ENCODE data around the gene BBS9. TPM values are rescaled to one million over a fixed set of nuclear protein-coding genes. Genes with fewer than 3 reads are reported as not detected.

Gene BBS9
- total and polyA plus RNA-seq, 9 of the 15 experiments (the other 6 are each of a cell fraction or from before 2014, with no cell fraction given) = 0.77 to 3.3 (median 2.4) TPM

DNA sequence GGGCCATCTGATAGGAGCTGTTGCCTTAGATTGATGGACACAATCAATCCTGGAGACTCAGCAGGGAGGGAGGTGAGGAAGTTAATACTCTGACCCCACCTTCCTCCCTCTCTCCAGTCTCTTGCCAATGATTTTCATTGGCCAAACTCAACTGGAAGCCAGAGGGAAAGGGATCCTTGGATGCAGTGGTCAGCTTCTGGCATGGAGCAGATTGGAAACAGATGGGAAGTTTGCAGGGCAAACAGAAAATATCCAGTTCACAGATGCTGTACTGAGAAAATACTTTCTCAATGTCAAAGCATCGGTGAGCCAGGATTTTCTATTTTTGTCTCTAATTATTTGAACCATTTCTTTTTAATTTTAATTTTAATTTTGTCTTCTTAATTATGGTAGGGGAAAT is 170.8 kb downstream of the BBS9 start (continued):
- TF ChIP-seq, protein P1, sequence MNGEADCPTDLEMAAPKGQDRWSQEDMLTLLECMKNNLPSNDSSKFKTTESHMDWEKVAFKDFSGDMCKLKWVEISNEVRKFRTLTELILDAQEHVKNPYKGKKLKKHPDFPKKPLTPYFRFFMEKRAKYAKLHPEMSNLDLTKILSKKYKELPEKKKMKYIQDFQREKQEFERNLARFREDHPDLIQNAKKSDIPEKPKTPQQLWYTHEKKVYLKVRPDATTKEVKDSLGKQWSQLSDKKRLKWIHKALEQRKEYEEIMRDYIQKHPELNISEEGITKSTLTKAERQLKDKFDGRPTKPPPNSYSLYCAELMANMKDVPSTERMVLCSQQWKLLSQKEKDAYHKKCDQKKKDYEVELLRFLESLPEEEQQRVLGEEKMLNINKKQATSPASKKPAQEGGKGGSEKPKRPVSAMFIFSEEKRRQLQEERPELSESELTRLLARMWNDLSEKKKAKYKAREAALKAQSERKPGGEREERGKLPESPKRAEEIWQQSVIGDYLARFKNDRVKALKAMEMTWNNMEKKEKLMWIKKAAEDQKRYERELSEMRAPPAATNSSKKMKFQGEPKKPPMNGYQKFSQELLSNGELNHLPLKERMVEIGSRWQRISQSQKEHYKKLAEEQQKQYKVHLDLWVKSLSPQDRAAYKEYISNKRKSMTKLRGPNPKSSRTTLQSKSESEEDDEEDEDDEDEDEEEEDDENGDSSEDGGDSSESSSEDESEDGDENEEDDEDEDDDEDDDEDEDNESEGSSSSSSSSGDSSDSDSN (IDR thresholded peaks at IDR 0.05; ENCODE audit: borderline replicate concordance in 1 of 2, low read depth in 2 of 2, low read length in 2 of 2) = no peak
- TF ChIP-seq SAFB2 (IDR thresholded peaks at IDR 0.05; ENCODE audit: borderline replicate concordance, low read depth, low read length, severe bottlenecking) (no peak), SRF (CRISPR knock-in tag; IDR thresholded peaks at IDR 0.05) (no peak), MTF1 (CRISPR knock-in tag; IDR thresholded peaks at IDR 0.05; ENCODE audit: borderline replicate concordance) (no peak), ELF1 (tag; IDR thresholded peaks at IDR 0.05) (no peak)
- TF ChIP-seq, protein P2, sequence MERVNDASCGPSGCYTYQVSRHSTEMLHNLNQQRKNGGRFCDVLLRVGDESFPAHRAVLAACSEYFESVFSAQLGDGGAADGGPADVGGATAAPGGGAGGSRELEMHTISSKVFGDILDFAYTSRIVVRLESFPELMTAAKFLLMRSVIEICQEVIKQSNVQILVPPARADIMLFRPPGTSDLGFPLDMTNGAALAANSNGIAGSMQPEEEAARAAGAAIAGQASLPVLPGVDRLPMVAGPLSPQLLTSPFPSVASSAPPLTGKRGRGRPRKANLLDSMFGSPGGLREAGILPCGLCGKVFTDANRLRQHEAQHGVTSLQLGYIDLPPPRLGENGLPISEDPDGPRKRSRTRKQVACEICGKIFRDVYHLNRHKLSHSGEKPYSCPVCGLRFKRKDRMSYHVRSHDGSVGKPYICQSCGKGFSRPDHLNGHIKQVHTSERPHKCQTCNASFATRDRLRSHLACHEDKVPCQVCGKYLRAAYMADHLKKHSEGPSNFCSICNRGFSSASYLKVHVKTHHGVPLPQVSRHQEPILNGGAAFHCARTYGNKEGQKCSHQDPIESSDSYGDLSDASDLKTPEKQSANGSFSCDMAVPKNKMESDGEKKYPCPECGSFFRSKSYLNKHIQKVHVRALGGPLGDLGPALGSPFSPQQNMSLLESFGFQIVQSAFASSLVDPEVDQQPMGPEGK (CRISPR knock-in tag; IDR thresholded peaks at IDR 0.05; ENCODE audit: borderline replicate concordance) = no peak

DNA sequence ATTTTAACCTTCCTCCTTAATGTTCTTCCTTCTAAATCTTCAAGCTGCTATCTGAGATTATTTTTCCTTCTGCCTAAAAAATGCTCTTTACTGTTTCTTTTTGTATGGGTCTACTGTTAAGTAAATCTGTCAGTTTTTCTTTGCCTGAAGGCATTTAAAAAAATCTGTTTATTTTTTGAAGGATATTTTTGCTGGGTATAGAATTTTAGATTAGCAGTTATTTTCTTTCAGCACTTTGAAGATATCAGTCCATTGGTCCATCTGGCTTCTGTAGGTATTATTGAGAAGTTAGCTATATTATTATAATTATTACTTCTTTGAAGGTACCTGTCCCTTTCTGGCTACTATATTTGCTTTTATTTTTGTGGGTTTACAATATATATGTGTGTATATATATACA is 171.4 kb downstream of the BBS9 start:
- Histone ChIP-seq H3K79me2 (ENCODE audit: control insufficient read depth, insufficient read depth, low read length) (no peaks in the 10 kb centered on the region), H3K4me2 (ENCODE audit: insufficient read depth, low read length) (no peak overlapping the region), H3K9ac (ENCODE audit: insufficient read depth in 1 of 2, low read depth in 2 of 2, low read length in 2 of 2) (no peak overlapping the region), H3K4me3 (no peak overlapping the region), H3K9me1 (ENCODE audit: control insufficient read depth, insufficient read depth, low read length) (no peaks in the 10 kb centered on the region), H4K20me1 (replicated peaks; ENCODE audit: control insufficient read depth, insufficient read depth, low read length) (no peaks in the 10 kb centered on the region), H3K4me1 (replicated peaks in 1 of 2; ENCODE audit: control insufficient read depth in 2 of 2, insufficient read depth in 2 of 2, low read length in 2 of 2) (no peaks in the 10 kb centered on the region), H2AFZ (ENCODE audit: low read depth, low read length) (no peak overlapping the region), H3K36me3 (ENCODE audit: control insufficient read depth, insufficient read depth, low read length) (no peaks in the 10 kb centered on the region), H3K27me3 (ENCODE audit: control insufficient read depth in 2 of 2, insufficient read depth in 2 of 2, low read length in 2 of 2) (no peaks in the 10 kb centered on the region), H3K27ac (ENCODE audit: extremely low read depth, low read depth, low read length) (no peak overlapping the region), H3K9me3 (replicated peaks; ENCODE audit: control insufficient read depth, insufficient read depth, low read depth, low read length) (no peaks in the 10 kb centered on the region)
- no TSS peak for BruUV-seq (replicated peaks)
- ATAC-seq = no peak
- ChIA-PET POLR2A (no interaction called here), CTCF (ENCODE audit: low intra/inter-chr PET ratio) (no interaction called here)
- in situ Hi-C loops (cut with MboI) = no loop called here
- FAIRE-seq = no peak
- DNase-seq (ENCODE audit: extremely low read depth in 1 of 4, low spot score in 3 of 4) = no peak
- peak; percentile 80 for TF ChIP-seq ZFP1 (CRISPR knock-in tag; IDR thresholded peaks at IDR 0.05)
- TF ChIP-seq, protein P3, sequence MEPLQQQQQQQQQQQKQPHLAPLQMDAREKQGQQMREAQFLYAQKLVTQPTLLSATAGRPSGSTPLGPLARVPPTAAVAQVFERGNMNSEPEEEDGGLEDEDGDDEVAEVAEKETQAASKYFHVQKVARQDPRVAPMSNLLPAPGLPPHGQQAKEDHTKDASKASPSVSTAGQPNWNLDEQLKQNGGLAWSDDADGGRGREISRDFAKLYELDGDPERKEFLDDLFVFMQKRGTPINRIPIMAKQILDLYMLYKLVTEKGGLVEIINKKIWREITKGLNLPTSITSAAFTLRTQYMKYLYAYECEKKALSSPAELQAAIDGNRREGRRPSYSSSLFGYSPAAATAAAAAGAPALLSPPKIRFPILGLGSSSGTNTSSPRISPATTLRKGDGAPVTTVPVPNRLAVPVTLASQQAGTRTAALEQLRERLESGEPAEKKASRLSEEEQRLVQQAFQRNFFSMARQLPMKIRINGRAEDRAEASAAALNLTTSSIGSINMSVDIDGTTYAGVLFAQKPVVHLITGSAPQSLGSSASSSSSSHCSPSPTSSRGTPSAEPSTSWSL (CRISPR knock-in tag; IDR thresholded peaks at IDR 0.05; ENCODE audit: borderline replicate concordance) = no peak
- intact Hi-C loops (cut with micrococcal nuclease) = no loop called here

Data from K562 (cell line).